CD4-positive, CD25-positive, alpha-beta regulatory T cell (primary cell): ENCODE results near the gene PCTP. TPM values are rescaled to one million over a fixed set of nuclear protein-coding genes. Genes with fewer than 3 reads are reported as not detected.

Source experiments
- polyA plus RNA-seq, 4 donors: library from polyadenylated mRNA; unstranded; fragments of 300-500 nt; fragmentation: Illumina TruSeq; gene quantifications; one replicate each; pipeline ENCODE4 v1.2.3, GENCODE V29; 2021
- total RNA-seq: library from RNA; stranded (reverse); gene quantifications from one replicate; pipeline ENCODE4 v1.2.3, GENCODE V29; 2022

The PCTP gene
- total and polyA plus RNA-seq, 5 donors from 2014 or later = 2.8 to 10.9 (median 9.7) TPM

Other genes with a start within 250 kb of the PCTP start
- not detected for gene SMIM36, start 239.6 kb upstream of the PCTP start, total RNA-seq
- gene SMIM36, start 239.6 kb upstream of the PCTP start, polyA plus RNA-seq = not detected
- not detected for gene TMEM100, start 28.2 kb upstream of the PCTP start, total RNA-seq
- not detected for gene TMEM100, start 28.2 kb upstream of the PCTP start, polyA plus RNA-seq